Stimulated activated memory B cell treated with anti-CD40 and anti-IgM and Interleukin-4, amounts not matched to agents 10 μg/mL and 1 μg/mL and 100 μg/mL, for 72 hours (primary cell): ENCODE data around the gene NCBP1.
"Not testable (repeated sequence)": the region's sequence is repeated elsewhere in the genome, so short reads cannot be mapped to it uniquely, and the experiment has no call there.

Experiments used
- ATAC-seq: fragments of 150-1000 bp; cut with Tn5 transposase; 2 replicates; pipeline ENCODE4 v1.10.0; 2021
- H3K27ac Mint-ChIP-seq: one replicate; pipeline ENCODE4 v1.8.0; 2022; ENCODE audit warnings: mild to moderate bottlenecking, mixed read lengths
- H3K27me3 Mint-ChIP-seq: one replicate; pipeline ENCODE4 v1.8.0; 2022; ENCODE audit warnings: mixed read lengths
- H3K36me3 Mint-ChIP-seq: one replicate; pipeline ENCODE4 v1.8.0; 2022; ENCODE audit warnings: mixed read lengths
- H3K4me1 Mint-ChIP-seq: one replicate; pipeline ENCODE4 v1.8.0; 2022; ENCODE audit warnings: mixed read lengths
- H3K4me3 Mint-ChIP-seq: one replicate; pipeline ENCODE4 v1.8.0; 2022; ENCODE audit warnings: mild to moderate bottlenecking, moderate library complexity, mixed read lengths
- H3K9me3 Mint-ChIP-seq: one replicate; pipeline ENCODE4 v1.8.0; 2022; ENCODE audit warnings: mixed read lengths

The NCBP1 gene

GRCh38 chr9:97632985-97633858 lies at the start of gene NCBP1, which contains the start of gene TSTD2:
NCBP1 (plus strand) TSS chr9:97633821; CDS start chr9:97633882, 61 bp downstream.
TSTD2 (minus strand) TSS chr9:97633368; CDS start chr9:97627562, 5,806 bp downstream.
- peak within 1 kb of the TSS; percentile 87 for H3K27ac Mint-ChIP-seq
- no peaks in the 10 kb centered on the region for H3K9me3 Mint-ChIP-seq
- H3K4me1 Mint-ChIP-seq, result peaks cover 62% of the 10 kb centered on the region
- peak; percentile 98 for ATAC-seq
- H3K4me3 Mint-ChIP-seq, result peak within 1 kb of the TSS; percentile 89
- peaks cover 5% of the 10 kb centered on the region for H3K36me3 Mint-ChIP-seq
- H3K27me3 Mint-ChIP-seq, result no peaks in the 10 kb centered on the region

DNA sequence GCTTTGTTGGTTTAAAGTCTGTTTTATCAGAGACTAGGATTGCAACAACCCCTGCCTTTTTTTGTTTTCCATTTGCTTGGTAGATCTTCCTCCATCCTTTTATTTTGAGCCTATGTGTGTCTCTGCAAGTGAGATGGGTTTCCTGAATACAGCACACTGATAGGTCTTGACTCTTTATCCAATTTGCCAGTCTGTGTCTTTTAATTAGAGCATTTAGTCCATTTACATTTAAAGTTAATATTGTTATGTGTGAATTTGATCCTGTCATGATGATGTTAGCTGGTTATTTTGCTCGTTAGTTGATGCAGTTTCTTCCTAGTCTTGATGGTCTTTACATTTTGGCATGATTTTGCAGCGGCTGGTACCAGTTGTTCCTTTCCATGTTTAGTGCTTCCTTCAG lies 48.8 kb upstream of the NCBP1 start:
- H3K9me3 Mint-ChIP-seq, H3K27me3 Mint-ChIP-seq, H3K4me1 Mint-ChIP-seq, H3K27ac Mint-ChIP-seq, H3K4me3 Mint-ChIP-seq, ATAC-seq, H3K36me3 Mint-ChIP-seq: not testable (repeated sequence)

DNA sequence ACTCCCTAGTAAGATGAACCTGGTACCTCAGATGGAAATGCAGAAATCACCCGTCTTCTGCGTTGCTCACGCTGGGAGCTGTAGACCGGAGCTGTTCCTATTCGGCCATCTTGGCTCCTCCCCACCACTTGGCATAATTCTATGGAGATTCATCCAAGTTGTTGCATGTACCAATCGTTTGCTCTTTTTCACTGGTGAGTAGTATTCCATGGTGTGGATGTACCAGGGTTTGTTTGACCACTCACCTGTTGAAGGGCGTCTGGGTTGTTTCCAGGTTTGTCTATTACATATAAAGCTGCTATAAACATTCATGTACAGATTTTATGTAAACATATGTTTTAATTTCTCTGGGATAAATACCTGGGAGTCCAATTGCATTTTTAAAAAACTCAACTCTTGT lies 46.7 kb upstream of the NCBP1 start:
- not testable (repeated sequence) for H3K4me1 Mint-ChIP-seq, H3K27ac Mint-ChIP-seq

DNA sequence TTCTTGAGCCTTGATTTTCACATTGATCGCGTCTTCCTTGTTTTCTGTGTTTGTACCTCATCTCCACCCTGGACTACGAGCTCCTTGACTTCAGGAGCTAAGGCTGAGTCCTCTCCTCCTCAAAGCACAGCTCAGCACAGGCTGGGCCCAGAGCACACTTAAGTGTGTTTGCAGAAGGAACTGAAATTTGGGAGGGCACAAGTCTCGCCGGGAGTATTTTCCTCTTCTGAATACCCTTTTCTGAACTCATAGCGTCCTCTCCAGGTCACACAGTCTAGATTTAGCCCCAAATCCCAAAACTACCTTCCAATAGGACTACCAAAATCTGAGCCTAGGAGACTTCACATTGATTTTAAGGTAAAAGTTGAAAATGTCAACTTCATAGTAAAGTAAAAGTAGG lies 42.1 kb upstream of the NCBP1 start:
- peaks cover 12% of the 10 kb centered on the region for H3K36me3 Mint-ChIP-seq
- H3K27me3 Mint-ChIP-seq, result peaks cover 8% of the 10 kb centered on the region
- H3K4me3 Mint-ChIP-seq, result no peak overlapping the region
- H3K27ac Mint-ChIP-seq, result no peak overlapping the region
- no peak for ATAC-seq
- H3K4me1 Mint-ChIP-seq, result peaks cover 14% of the 10 kb centered on the region
- no peaks in the 10 kb centered on the region for H3K9me3 Mint-ChIP-seq

More for the DNA sequence above, 46.7 kb upstream of the NCBP1 start:
- not testable (repeated sequence) for ATAC-seq, H3K27me3 Mint-ChIP-seq, H3K4me3 Mint-ChIP-seq, H3K9me3 Mint-ChIP-seq
- peaks cover 12% of the 10 kb centered on the region for H3K36me3 Mint-ChIP-seq

GRCh38 chr9:97592126-97592525 lies 41.5 kb upstream of the NCBP1 start:
- ATAC-seq, result no peak
- H3K27ac Mint-ChIP-seq, result no peak overlapping the region
- H3K4me1 Mint-ChIP-seq, result peaks cover 14% of the 10 kb centered on the region
- peaks cover 8% of the 10 kb centered on the region for H3K27me3 Mint-ChIP-seq
- H3K4me3 Mint-ChIP-seq, result no peak overlapping the region
- H3K9me3 Mint-ChIP-seq, result no peaks in the 10 kb centered on the region
- peaks cover 12% of the 10 kb centered on the region for H3K36me3 Mint-ChIP-seq

GRCh38 chr9:97593960-97594359 lies 39.7 kb upstream of the NCBP1 start:
- Mint-ChIP-seq H3K4me3 (no peak overlapping the region), H3K27me3 (peaks cover 8% of the 10 kb centered on the region), H3K36me3 (peaks cover 5% of the 10 kb centered on the region), H3K27ac (peak overlapping the region; percentile 7), H3K4me1 (peaks cover 19% of the 10 kb centered on the region), H3K9me3 (no peaks in the 10 kb centered on the region)
- ATAC-seq, result no peak

GRCh38 chr9:97594381-97594921 lies 39.2 kb upstream of the NCBP1 start:
- Mint-ChIP-seq H3K27ac (no peak overlapping the region), H3K36me3 (peaks cover 5% of the 10 kb centered on the region), H3K4me1 (peaks cover 19% of the 10 kb centered on the region), H3K9me3 (no peaks in the 10 kb centered on the region), H3K4me3 (no peak overlapping the region), H3K27me3 (peaks cover 8% of the 10 kb centered on the region)
- no peak for ATAC-seq

DNA sequence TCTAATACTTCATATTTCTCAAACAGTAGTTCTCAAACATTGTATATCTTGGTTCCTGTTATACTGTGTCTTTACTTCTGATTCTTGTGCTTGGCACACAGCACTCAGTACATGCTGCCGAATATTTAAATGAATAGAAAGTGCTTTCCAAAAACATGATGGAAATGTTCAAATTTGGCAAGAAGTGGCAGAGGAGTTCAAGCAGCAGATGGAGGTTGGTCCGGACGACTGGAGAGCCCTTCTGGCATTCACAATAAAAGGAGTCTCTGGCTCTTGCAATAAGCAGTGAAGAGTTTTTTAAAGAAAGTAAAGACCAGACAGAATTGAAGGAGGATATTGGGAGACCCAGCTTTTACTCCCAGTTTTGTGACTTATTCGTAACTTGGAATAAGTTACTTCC lies 36.7 kb upstream of the NCBP1 start:
- Mint-ChIP-seq H3K4me1 (peaks cover 14% of the 10 kb centered on the region), H3K9me3 (no peaks in the 10 kb centered on the region), H3K4me3 (no peak overlapping the region)

DNA sequence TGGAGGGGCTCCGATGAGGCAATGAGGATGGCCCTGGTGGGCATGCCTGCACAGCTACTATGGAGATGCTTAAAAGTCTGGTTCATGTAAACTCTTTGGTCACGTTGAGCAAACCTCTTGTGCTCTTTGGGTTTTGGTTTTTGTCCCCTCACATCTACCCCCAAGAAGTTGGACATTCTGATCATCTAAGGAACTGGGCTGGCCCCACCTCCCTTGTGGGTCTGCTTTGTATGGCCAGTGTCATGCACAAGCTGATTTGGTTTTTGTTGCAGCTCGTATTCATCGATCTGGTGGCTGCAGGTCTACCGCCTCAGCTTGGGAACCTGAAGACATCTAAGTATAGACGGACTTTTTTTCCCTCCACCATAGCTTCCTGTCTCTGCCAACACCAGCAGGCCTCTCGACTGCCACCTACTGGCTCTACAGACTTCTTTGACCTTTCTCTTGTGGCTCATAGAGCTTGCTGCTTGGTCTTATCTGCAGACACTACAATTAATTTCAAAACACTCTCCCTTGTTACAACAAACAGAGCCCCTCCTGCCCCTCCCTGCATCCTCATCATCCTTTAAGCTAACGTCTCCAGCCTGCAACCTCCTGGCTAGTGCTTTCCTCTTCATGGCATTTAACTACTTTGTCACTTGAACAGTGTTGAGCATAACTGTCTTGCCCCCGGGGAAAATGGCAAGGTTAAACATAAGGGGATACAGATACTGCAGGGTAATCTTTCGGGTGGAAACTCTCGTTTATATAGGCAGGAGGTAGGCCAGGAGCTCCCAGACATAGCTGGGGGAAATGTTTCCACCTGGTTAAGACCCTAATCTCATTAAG lies 34.9 kb upstream of the NCBP1 start:
- Mint-ChIP-seq H3K27ac (no peak overlapping the region), H3K27me3 (no peaks in the 10 kb centered on the region), H3K4me3 (peak overlapping the region; percentile 47), H3K36me3 (peaks cover 31% of the 10 kb centered on the region), H3K9me3 (no peaks in the 10 kb centered on the region), H3K4me1 (peaks cover 10% of the 10 kb centered on the region)
- ATAC-seq, result peak; percentile 84

More for the DNA sequence above, 36.7 kb upstream of the NCBP1 start:
- Mint-ChIP-seq H3K27me3 (no peaks in the 10 kb centered on the region), H3K36me3 (peaks cover 15% of the 10 kb centered on the region), H3K27ac (no peak overlapping the region)
- no peak for ATAC-seq

- H3K4me3 Mint-ChIP-seq, result no peak overlapping the region
- peaks cover 31% of the 10 kb centered on the region for H3K36me3 Mint-ChIP-seq
- H3K27ac Mint-ChIP-seq, result no peak overlapping the region
Measured at GRCh38 chr9:97599314-97599846, 34.2 kb upstream of the NCBP1 start.

GRCh38 chr9:97600531-97601227 lies 32.9 kb upstream of the NCBP1 start:
- Mint-ChIP-seq H3K4me1 (peaks cover 6% of the 10 kb centered on the region), H3K27me3 (no peaks in the 10 kb centered on the region), H3K27ac (no peak overlapping the region), H3K4me3 (no peak overlapping the region), H3K9me3 (no peaks in the 10 kb centered on the region), H3K36me3 (peaks cover 44% of the 10 kb centered on the region)
- ATAC-seq, result no peak

More at GRCh38 chr9:97599314-97599846, 34.2 kb upstream of the NCBP1 start:
- ATAC-seq, result no peak
- Mint-ChIP-seq H3K9me3 (no peaks in the 10 kb centered on the region), H3K27me3 (no peaks in the 10 kb centered on the region), H3K4me1 (peaks cover 6% of the 10 kb centered on the region)

DNA sequence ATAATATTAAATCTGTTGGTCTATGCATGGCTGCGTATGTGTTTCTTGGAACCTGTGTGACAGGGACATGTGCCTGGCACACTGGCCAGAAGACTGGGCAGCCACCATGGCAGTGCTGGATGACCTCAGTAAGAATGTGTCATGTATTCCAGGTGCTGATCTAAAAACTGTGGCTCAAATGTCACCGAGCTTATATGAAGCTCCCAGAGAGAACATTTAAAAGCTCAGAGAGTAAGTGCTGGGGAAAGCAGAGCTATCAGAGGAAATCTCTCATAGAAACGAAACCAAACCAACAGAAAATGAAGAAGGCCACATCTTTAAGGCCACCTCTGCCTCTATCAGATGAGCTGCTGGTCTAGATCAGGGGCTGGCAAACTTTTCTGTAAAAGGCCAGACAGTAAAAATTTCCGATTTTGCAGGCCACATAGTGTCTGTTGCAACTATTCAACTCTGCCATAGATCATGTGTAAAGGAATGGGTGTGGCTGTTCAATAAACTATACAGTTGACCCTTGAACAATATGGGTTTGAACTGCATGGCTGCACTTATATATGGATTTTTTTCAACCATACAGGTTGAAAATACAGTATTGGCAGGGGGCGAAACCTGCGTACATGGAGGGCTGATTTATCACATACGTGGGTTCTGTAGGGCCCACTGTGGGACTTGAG lies 32.3 kb upstream of the NCBP1 start:
- H3K36me3 Mint-ChIP-seq, result peaks cover 48% of the 10 kb centered on the region
- no peak overlapping the region for H3K4me3 Mint-ChIP-seq
- ATAC-seq, result no peak
- H3K9me3 Mint-ChIP-seq, result no peaks in the 10 kb centered on the region
- H3K4me1 Mint-ChIP-seq, result peaks cover 6% of the 10 kb centered on the region
- H3K27me3 Mint-ChIP-seq, result no peaks in the 10 kb centered on the region
- no peak overlapping the region for H3K27ac Mint-ChIP-seq

DNA sequence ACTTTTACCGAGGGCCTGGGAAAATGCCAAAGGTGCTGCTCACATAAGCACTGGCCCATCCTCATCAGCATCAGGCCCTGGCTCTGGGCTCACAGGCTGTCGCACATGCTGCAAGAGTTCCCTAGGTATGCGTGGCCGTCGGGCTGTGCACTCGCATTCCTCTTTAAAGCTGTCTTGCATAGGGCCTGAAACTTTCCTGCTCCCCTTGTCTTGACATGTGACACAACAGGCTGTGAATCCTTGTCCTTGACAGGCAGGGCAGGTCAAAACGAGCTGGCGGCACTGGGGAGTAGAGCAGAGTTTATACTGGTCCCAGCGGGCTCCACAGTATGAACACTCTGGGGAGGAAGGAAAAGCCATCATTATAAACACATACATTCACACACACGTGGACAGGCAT lies 31.2 kb upstream of the NCBP1 start:
- no peak overlapping the region for H3K4me3 Mint-ChIP-seq
- no peak for ATAC-seq
- peaks cover 6% of the 10 kb centered on the region for H3K4me1 Mint-ChIP-seq
- H3K36me3 Mint-ChIP-seq, result peaks cover 55% of the 10 kb centered on the region
- H3K27me3 Mint-ChIP-seq, result no peaks in the 10 kb centered on the region
- H3K27ac Mint-ChIP-seq, result no peak overlapping the region
- no peaks in the 10 kb centered on the region for H3K9me3 Mint-ChIP-seq
